Natural killer cell (primary cell): ENCODE results near the gene CASP2. TPM values are rescaled to one million over a fixed set of nuclear protein-coding genes. Genes with fewer than 3 reads are reported as not detected.

Source experiments
- ATAC-seq, 3 donors: fragments of 150-1000 bp in 2 of 3; fragments of 200-7000 bp in 1 of 3; cut with Tn5 transposase; 1 replicate in 1 of 3; 2 replicates in 2 of 3; pipeline ENCODE4 v1.10.0; 2021; ENCODE audit warnings: mild to moderate bottlenecking in 2 of 3, moderate library complexity in 2 of 3
- DNase-seq, 2 donors: peaks; one replicate each; pipeline versions ENCODE4 v3.0.0 to v3.0.0-alpha.2; 2013 to 2021; ENCODE audit warnings: mixed read lengths in 1 of 2
- H3K27ac ChIP-seq: one replicate; pipeline ENCODE4 v1.5.1; 2013; ENCODE audit warnings: mild to moderate bottlenecking, low read length
- H3K27me3 ChIP-seq: one replicate; pipeline ENCODE4 v1.6.1; 2013; ENCODE audit warnings: low read length; ENCODE audit not compliant: control insufficient read depth, insufficient read depth
- H3K36me3 ChIP-seq: one replicate; pipeline ENCODE4 v1.6.1; 2013; ENCODE audit warnings: low read length; ENCODE audit not compliant: control insufficient read depth, insufficient read depth
- H3K4me1 ChIP-seq: one replicate; pipeline ENCODE4 v1.6.1; 2013; ENCODE audit warnings: low read length; ENCODE audit not compliant: control insufficient read depth, insufficient read depth
- H3K4me3 ChIP-seq: one replicate; pipeline ENCODE4 v1.5.1; 2013; ENCODE audit warnings: low read length
- H3K9me3 ChIP-seq: one replicate; pipeline ENCODE4 v1.6.1; 2013; ENCODE audit warnings: low read length; ENCODE audit not compliant: control insufficient read depth, insufficient read depth
- H3K27ac Mint-ChIP-seq, 2 donors: one replicate each; pipeline ENCODE4 v1.8.0; 2022; ENCODE audit warnings: mild to moderate bottlenecking in 2 of 2, mixed read lengths in 2 of 2, moderate library complexity in 1 of 2
- H3K27me3 Mint-ChIP-seq, 2 donors: one replicate each; pipeline ENCODE4 v1.8.0; 2022; ENCODE audit warnings: low read depth in 2 of 2, mixed read lengths in 2 of 2
- H3K36me3 Mint-ChIP-seq: one replicate; pipeline ENCODE4 v1.8.0; 2022; ENCODE audit warnings: mixed read lengths
- H3K4me1 Mint-ChIP-seq, 2 donors: one replicate each; pipeline ENCODE4 v1.8.0; 2022; ENCODE audit warnings: mixed read lengths in 2 of 2
- H3K4me3 Mint-ChIP-seq: one replicate; pipeline ENCODE4 v1.8.0; 2022; ENCODE audit warnings: mild to moderate bottlenecking, moderate library complexity, mixed read lengths
- H3K9me3 Mint-ChIP-seq, 2 donors: one replicate each; pipeline ENCODE4 v1.8.0; 2022; ENCODE audit warnings: mixed read lengths in 2 of 2
- CTCF ChIP-seq: fragments of 200-600 bp; IDR thresholded peaks from one replicate; pipeline ENCODE4 v1.8.0; 2022; ENCODE audit warnings: antibody characterized with exemption
- WGBS: methylation state at CpG from one replicate; pipeline ENCODE4 v1.1.7; 2013; ENCODE audit warnings: missing lambda C conversion rate; ENCODE audit not compliant: insufficient coverage; 5-methylcytosine and 5-hydroxymethylcytosine counted together
- intact Hi-C: fragments of 100-400 bp; cut with micrococcal nuclease; formaldehyde crosslinking; loops from one replicate; pipeline ENCODE4 v1.14.2; 2022
- total RNA-seq, 4 donors: library from RNA; stranded (reverse); fragments of 120-200 nt in 1 of 4; gene quantifications; one replicate each; pipeline versions ENCODE4 v1.2.3 to v1.2.4, GENCODE V29; 2013 to 2022

Gene CASP2
- total RNA-seq, 3 donors from 2014 or later (not counting 1 experiment from before 2014, with no cell fraction given): 36.7 to 60.5 (median 54.7) TPM

- WGBS: 58% methylated on average over 7 of the region's 8 CpGs
- no peak overlapping the region for H3K4me3 Mint-ChIP-seq
- Histone ChIP-seq H3K27ac (no peak overlapping the region), H3K36me3 (no peaks in the 10 kb centered on the region), H3K9me3 (no peaks in the 10 kb centered on the region), H3K4me1 (no peaks in the 10 kb centered on the region), H3K4me3 (no peak overlapping the region), H3K27me3 (no peaks in the 10 kb centered on the region)
- no peaks in the 10 kb centered on the region for H3K27me3 Mint-ChIP-seq
- intact Hi-C loops: no loop called here
- H3K36me3 Mint-ChIP-seq: no peaks in the 10 kb centered on the region
- no peaks in the 10 kb centered on the region for H3K9me3 Mint-ChIP-seq
- TF ChIP-seq CTCF: no peak
- ATAC-seq (no peak), DNase-seq (peak in 1 of 2 donors; percentile 63)
- H3K4me1 Mint-ChIP-seq: peaks cover 0 to 11% of the 10 kb centered on the region in 2 donors
- peak overlapping the region in 1 of 2 donors; percentile 10 for H3K27ac Mint-ChIP-seq
Measured at GRCh38 chr7:143279186-143280098, 8.7 kb upstream of the CASP2 start.

- no peaks in the 10 kb centered on the region for H3K9me3 ChIP-seq
- H3K4me3 ChIP-seq: no peak overlapping the region
- Mint-ChIP-seq H3K4me1 (peaks cover 0 to 11% of the 10 kb centered on the region in 2 donors), H3K36me3 (no peaks in the 10 kb centered on the region), H3K27me3 (no peaks in the 10 kb centered on the region), H3K4me3 (no peak overlapping the region), H3K9me3 (no peaks in the 10 kb centered on the region), H3K27ac (peak overlapping the region in 1 of 2 donors; percentile 10)
- DNase-seq (peak in 1 of 2 donors; percentile 24), ATAC-seq (no peak)
- no peak overlapping the region for H3K27ac ChIP-seq
- no peaks in the 10 kb centered on the region for H3K36me3 ChIP-seq
- TF ChIP-seq CTCF: no peak
- no CpG with 5 or more reads among the region's 1 CpG for WGBS
- H3K27me3 ChIP-seq: no peaks in the 10 kb centered on the region
- intact Hi-C loops: no loop called here
- no peaks in the 10 kb centered on the region for H3K4me1 ChIP-seq
Measured at GRCh38 chr7:143280160-143280559, 8.0 kb upstream of the CASP2 start.

- no peak overlapping the region for H3K27ac ChIP-seq
Measured at GRCh38 chr7:143280566-143280965, 7.6 kb upstream of the CASP2 start.

More at GRCh38 chr7:143280566-143280965, 7.6 kb upstream of the CASP2 start:
- TF ChIP-seq CTCF: no peak
- Histone ChIP-seq H3K4me1 (no peaks in the 10 kb centered on the region), H3K4me3 (no peak overlapping the region), H3K36me3 (no peaks in the 10 kb centered on the region), H3K9me3 (no peaks in the 10 kb centered on the region), H3K27me3 (no peaks in the 10 kb centered on the region)
- Mint-ChIP-seq H3K27ac (no peak overlapping the region), H3K4me3 (no peak overlapping the region), H3K4me1 (peaks cover 0 to 11% of the 10 kb centered on the region in 2 donors), H3K9me3 (no peaks in the 10 kb centered on the region), H3K27me3 (no peaks in the 10 kb centered on the region), H3K36me3 (no peaks in the 10 kb centered on the region)
- DNase-seq: no peak
- 100% methylated on average over 1 of the region's 2 CpGs for WGBS
- intact Hi-C loops: no loop called here
- ATAC-seq: no peak
